NCI-H1092 treated with DMSO at 0.1 percent for 48 hours (cell line): Measurements from ENCODE around the gene CTDSP1.

Experiments
- DNase-seq: peaks from one replicate; lab custom pipeline; 2025; lab: John Stamatoyannopoulos, UW

The CTDSP1 gene

GRCh38 chr2:218399391-218400166 lies at the start of gene CTDSP1:
CTDSP1 (plus strand) TSS chr2:218399868; CDS start chr2:218400091, 223 bp downstream.
- DNase-seq, result peak; percentile 78

DNA sequence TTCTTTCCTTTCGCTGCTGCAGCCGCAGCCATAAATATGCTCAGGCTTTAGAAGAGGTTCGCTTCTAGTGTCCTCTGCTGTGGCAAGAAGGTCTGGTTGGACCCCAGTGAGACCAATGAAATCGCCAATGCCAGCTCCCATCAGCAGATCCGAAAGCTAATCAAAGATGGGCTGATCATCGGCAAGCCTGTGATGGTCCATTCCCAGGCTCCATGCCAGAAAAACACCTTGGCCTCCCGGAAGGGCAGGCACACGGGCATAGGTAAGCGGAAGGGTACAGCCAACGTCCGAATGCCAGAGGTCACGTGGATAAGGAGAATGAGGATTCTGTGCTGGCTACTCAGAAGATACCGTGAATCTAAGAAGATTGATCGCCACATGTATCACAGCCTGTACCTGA lies 45.6 kb upstream of the CTDSP1 start:
- DNase-seq, result no peak

- no peak for DNase-seq
Observed at GRCh38 chr2:218354850-218355443, 44.7 kb upstream of the CTDSP1 start.

GRCh38 chr2:218357236-218358177 lies 42.2 kb upstream of the CTDSP1 start:
- DNase-seq, result no peak

- no peak for DNase-seq
Observed at GRCh38 chr2:218360453-218360852, 39.2 kb upstream of the CTDSP1 start.

GRCh38 chr2:218362606-218363005 lies 37.1 kb upstream of the CTDSP1 start:
- no peak for DNase-seq

- DNase-seq, result no peak
Observed at GRCh38 chr2:218363736-218364135, 35.9 kb upstream of the CTDSP1 start.

DNA sequence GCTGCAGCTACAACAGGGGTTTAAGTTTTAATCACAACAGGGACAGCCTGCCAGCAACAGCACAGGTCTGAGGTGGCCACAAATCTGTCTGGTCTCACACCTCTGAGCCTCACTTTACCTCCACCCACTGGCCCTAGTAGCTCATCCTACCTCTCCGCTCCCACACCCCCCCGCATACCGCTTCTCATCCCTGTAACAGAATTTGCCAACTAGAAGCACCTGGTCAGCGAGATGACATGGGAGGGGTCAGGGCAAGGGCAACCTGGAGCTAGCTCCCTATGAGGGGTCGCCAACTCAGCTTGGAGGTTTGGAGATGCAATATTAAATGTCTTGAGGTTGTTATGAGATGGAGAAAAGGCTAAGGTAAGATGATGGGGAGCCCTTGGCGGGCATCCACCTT lies 35.5 kb upstream of the CTDSP1 start:
- DNase-seq, result no peak

- no peak for DNase-seq
Observed at GRCh38 chr2:218366621-218367414, 32.9 kb upstream of the CTDSP1 start.

DNA sequence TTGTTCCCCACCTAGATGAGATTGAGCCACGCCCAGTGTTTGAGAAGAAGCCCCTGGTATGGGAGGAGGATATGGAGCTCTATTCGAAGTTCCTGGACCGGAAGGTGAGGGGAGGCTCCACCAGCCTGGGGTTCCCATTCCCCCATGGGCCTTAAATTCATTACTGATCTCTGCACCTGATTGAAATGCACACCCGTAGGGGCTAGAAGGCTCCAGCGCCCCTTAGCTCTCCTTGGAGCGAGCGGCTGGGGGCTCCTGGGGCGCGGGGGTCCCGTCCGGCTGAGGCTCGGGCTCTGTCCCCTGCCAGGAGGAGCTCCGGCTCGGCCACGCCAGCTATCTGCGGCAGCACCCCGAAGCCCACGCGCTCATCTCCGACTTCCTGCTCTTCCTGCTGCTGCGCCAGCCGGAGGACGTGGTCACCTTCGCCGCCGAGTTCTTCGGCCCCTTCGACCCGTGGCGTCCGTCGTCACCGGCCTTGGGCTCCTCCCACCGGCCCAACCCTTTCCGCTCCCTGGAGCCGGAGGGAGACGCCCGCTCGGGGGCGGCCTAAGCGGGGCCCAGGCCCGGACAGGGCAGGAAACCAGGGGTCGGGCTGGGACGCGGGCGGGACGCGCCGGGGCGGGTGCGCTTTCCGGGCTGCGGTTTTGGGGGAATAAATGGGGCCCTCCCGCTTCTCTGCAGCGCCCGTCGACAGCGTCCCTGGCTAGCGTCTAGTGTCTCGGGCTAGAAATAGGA lies 32.1 kb upstream of the CTDSP1 start:
- no peak for DNase-seq

GRCh38 chr2:218368150-218368528 lies 31.5 kb upstream of the CTDSP1 start:
- no peak for DNase-seq

DNA sequence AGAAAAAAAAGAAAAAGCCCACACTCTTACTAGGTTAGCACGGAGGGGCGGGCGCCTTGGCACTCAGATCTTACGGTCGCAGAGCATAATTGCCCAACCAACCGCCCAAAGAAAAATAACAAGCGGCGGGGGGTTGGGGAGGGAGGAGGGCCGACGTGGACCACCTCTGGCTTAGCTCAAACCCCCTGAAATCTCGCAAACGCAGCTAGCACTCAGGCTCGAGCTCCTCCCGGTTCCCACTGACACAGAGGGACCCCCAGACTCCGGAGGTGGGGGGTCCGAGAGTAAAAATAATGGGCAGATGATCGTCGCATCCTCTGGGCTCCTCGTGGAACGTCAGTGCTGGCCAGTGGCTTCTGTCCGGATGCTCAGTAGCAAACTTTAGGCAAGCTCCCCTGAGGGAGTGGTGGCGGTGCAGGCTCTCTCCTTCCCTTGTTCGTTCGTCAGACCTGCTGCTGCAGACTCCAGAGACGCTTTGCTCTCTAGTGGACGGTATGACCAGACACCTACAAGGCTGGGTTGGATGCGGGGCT lies 31.0 kb upstream of the CTDSP1 start:
- peak; percentile 69 for DNase-seq

GRCh38 chr2:218369330-218369729 lies 30.3 kb upstream of the CTDSP1 start:
- peak; percentile 78 for DNase-seq

GRCh38 chr2:218370410-218371063 lies 29.1 kb upstream of the CTDSP1 start:
- no peak for DNase-seq

- no peak for DNase-seq
Observed at GRCh38 chr2:218371983-218372350, 27.7 kb upstream of the CTDSP1 start.

DNA sequence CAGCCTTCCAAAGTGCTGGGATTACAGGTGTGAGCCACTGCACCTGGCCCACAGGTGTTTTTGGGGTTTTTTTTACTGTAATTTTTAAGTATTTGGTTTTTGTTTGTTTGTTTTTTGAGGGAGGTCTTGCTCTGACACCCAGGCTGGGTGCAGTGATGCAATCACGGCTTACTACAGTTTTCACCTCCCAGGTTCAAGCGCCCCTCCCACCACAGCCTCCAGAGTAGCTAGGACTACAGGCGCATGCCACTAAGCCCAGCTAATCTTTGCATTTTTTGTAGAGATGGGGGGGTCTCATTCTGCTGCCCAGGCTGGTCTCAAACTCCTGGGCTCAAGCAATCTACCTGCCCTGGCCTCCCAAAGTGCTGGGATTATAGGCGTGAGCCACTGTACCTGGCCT lies 24.9 kb upstream of the CTDSP1 start:
- DNase-seq, result no peak

DNA sequence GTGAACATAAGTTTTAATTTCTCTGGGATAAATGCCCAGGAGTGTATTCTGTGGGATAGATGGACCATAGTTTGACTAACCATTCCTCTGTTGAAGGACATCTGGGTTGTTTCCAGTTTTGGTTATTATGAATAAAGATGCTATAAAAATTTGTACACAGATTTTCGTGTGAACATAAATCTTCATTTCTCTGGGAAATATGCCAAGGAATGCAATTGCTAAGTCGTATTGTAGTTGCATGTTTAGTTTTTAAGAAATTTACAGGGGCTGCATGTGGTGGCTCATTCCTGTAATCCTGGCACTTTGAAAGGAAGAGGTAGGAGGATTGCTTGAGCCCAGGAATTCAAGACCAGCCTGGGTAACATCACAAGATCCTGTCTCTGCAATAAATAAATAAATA lies 24.5 kb upstream of the CTDSP1 start:
- DNase-seq, result no peak

DNA sequence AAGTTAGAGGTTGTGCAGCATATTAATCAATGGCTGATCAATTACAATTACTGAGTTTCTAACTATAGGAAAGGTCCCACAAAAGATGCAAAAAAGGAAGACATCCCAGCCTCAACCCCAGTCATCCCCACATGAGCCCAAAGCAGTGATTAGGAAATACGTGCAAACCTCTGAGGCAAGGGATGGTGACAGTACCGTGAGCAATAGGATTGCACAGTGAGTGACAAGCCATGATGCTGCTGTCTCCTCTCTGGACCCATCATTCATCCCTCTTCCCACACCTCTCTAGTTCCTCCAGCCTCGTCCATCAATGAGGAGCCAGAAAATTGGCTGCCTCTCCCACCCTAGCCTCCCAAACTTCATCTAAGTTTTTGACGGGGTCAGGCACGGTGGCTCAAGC lies 21.6 kb upstream of the CTDSP1 start:
- no peak for DNase-seq

DNA sequence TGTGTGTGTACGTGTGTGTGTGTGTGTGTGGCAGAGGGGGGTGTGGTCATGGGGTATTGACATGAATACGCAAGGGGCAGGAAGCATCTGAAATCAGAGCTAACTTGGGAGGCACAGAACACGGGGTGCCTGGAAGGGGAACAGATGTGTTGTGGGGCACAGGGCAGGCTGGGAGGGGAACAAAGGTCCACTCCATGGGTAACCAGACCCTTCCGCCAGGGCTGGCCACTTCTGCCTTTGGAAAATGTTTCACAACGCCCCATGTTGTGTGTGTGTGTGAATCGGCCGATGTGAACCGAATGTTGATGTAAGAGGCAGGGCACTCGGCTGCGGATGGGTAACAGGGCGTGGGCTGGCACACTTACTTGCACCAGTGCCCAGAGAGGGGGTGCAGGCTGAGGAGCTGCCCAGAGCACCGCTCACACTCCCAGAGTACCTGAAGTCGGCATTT lies 17.7 kb upstream of the CTDSP1 start, which contains the start of gene SLC11A1:
TSS of gene SLC11A1 (plus strand) at position 358 of the 451 bp plus-strand sequence. CDS start 96 bp downstream, outside the sequence.
- no peak for DNase-seq

DNA sequence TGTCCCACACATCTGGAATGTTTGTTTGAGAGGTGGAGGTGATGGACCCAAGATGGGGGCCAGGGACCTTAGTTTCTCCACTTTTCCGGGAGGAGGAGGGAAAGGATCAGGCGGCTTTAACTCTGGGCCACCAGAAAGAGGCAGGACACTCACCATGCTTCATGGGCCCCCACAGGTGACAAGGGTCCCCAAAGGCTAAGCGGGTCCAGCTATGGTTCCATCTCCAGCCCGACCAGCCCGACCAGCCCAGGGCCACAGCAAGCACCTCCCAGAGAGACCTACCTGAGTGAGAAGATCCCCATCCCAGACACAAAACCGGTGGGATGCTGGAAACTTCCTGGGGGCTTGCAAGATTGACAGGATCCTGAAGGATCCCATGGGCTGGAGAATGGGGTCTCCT lies 16.9 kb upstream of the CTDSP1 start:
- no peak for DNase-seq
